Tibial nerve (tissue), 4 donors: ENCODE measurements around the gene ORM1. TPM values are rescaled to one million over a fixed set of nuclear protein-coding genes. Genes with fewer than 3 reads are reported as not detected.

Experiments
- DNase-seq, 2 donors: peaks; one replicate each; pipeline ENCODE4 v3.0.0-alpha.2; 2019; ENCODE audit warnings: low spot score in 2 of 2
- H3K27ac ChIP-seq, 4 donors: fragments of 200-600 bp; sonication (generic) in 3 of 4; one replicate each; pipeline ENCODE4 v1.5.1; 2017 to 2019; ENCODE audit warnings: mild to moderate bottlenecking in 1 of 4
- H3K27me3 ChIP-seq, 2 donors: fragments of 200-600 bp; sonication (generic) in 1 of 2; one replicate each; pipeline versions ENCODE4 v1.5.1 to v1.6.0; 2017 to 2019
- H3K36me3 ChIP-seq, 3 donors: fragments of 200-600 bp; sonication (generic); one replicate each; pipeline ENCODE4 v1.5.1; 2018 to 2019
- H3K4me1 ChIP-seq, 4 donors: fragments of 200-600 bp; sonication (generic) in 3 of 4; one replicate each; pipeline ENCODE4 v1.5.1; 2017 to 2019
- H3K4me3 ChIP-seq, 4 donors: fragments of 200-600 bp; sonication (generic) in 3 of 4; one replicate each; pipeline ENCODE4 v1.5.1; 2017 to 2019; ENCODE audit warnings: mild to moderate bottlenecking in 1 of 4, moderate library complexity in 1 of 4
- H3K9me3 ChIP-seq, 4 donors: fragments of 200-600 bp; sonication (generic) in 3 of 4; one replicate each; pipeline ENCODE4 v1.5.1; 2017 to 2019
- CTCF ChIP-seq, 5 experiments: fragments of 200-600 bp in 3 of 5; fragments of 450-650 bp in 2 of 5; sonication (generic) in 3 of 5; IDR thresholded peaks; one replicate each; pipeline ENCODE4 v1.5.1; 2016 to 2019; ENCODE audit warnings: antibody characterized with exemption in 5 of 5, mild to moderate bottlenecking in 3 of 5, moderate library complexity in 2 of 5
- EP300 ChIP-seq, 2 donors: sonication (generic); formaldehyde crosslinking; IDR thresholded peaks; one replicate each; pipeline ENCODE4 v1.6.1; 2017; ENCODE audit warnings: antibody characterized with exemption in 2 of 2, mild to moderate bottlenecking in 1 of 2
- POLR2A ChIP-seq, 2 donors: fragments of 450-650 bp; IDR thresholded peaks; one replicate each; pipeline ENCODE4 v1.6.1; 2017; ENCODE audit warnings: antibody characterized with exemption in 2 of 2, mild to moderate bottlenecking in 2 of 2, moderate library complexity in 2 of 2
- WGBS, 2 donors: methylation state at CpG; one replicate each; pipeline ENCODE4 v1.1.5; 2018; 5-methylcytosine and 5-hydroxymethylcytosine counted together
- total RNA-seq, 4 donors: library from RNA; depleted of rRNA; stranded (reverse); fragments of >200 nt; gene quantifications; one replicate each; pipeline ENCODE4 v1.1.0, GENCODE V29; 2016

Gene ORM1
- total RNA-seq, 4 donors from 2014 or later: not detected

- H3K9me3 ChIP-seq: no peaks in the 10 kb centered on the region
- 92 to 94% methylated on average over 2 of the region's 2 CpGs for WGBS, 2 donors
- TF ChIP-seq POLR2A (IDR thresholded peaks at IDR 0.05) (no peak), CTCF (IDR thresholded peaks at IDR 0.05) (no peak), EP300 (IDR thresholded peaks at IDR 0.05) (no peak)
- no peak for DNase-seq
- peaks cover 0 to 48% (median 12%) of the 10 kb centered on the region in 4 donors for H3K4me1 ChIP-seq
- peaks cover 0 to 89% (median 23%) of the 10 kb centered on the region in 3 donors for H3K36me3 ChIP-seq
- peak overlapping the region in 3 of 4 donors; percentile 62 to 74 (median 65) for H3K27ac ChIP-seq
- no peaks in the 10 kb centered on the region for H3K27me3 ChIP-seq
- no peak overlapping the region for H3K4me3 ChIP-seq
Measured at GRCh38 chr9:114365194-114365593, 42.3 kb downstream of the ORM1 start.

- H3K4me3 ChIP-seq: no peak overlapping the region
- DNase-seq: no peak
- peak overlapping the region in 3 of 4 donors; percentile 62 to 74 (median 66) for H3K27ac ChIP-seq
- WGBS, 2 donors: 47 to 52% methylated on average over 10 of the region's 10 CpGs
- H3K27me3 ChIP-seq: no peaks in the 10 kb centered on the region
- TF ChIP-seq POLR2A (IDR thresholded peaks at IDR 0.05) (no peak), CTCF (IDR thresholded peaks at IDR 0.05) (no peak), EP300 (IDR thresholded peaks at IDR 0.05) (no peak)
- peaks cover 0 to 59% (median 16%) of the 10 kb centered on the region in 4 donors for H3K4me1 ChIP-seq
- H3K9me3 ChIP-seq: no peaks in the 10 kb centered on the region
- H3K36me3 ChIP-seq: peaks cover 0 to 81% (median 16%) of the 10 kb centered on the region in 3 donors
Measured at GRCh38 chr9:114366334-114367128, 43.6 kb downstream of the ORM1 start.

GRCh38 chr9:114367366-114367765, 44.5 kb downstream of the ORM1 start:
- peaks cover 0 to 66% (median 20%) of the 10 kb centered on the region in 4 donors for H3K4me1 ChIP-seq
- no peak for DNase-seq
- H3K36me3 ChIP-seq: peaks cover 0 to 80% (median 8%) of the 10 kb centered on the region in 3 donors
- no peaks in the 10 kb centered on the region for H3K27me3 ChIP-seq
- H3K9me3 ChIP-seq: no peaks in the 10 kb centered on the region
- H3K4me3 ChIP-seq: no peak overlapping the region
- TF ChIP-seq CTCF (IDR thresholded peaks at IDR 0.05): no peak
- TF ChIP-seq POLR2A (IDR thresholded peaks at IDR 0.05): no peak
- no peak for TF ChIP-seq EP300 (IDR thresholded peaks at IDR 0.05)
- H3K27ac ChIP-seq: peak overlapping the region in 3 of 4 donors; percentile 62 to 74 (median 66)
- 72 to 85% methylated on average over 3 to 6 of the region's 6 CpGs for WGBS, 2 donors

- Histone ChIP-seq H3K36me3 (peaks cover 0 to 77% (median 6%) of the 10 kb centered on the region in 3 donors), H3K4me1 (peaks cover 0 to 71% (median 23%) of the 10 kb centered on the region in 4 donors), H3K27me3 (no peaks in the 10 kb centered on the region), H3K27ac (peak overlapping the region in 3 of 4 donors; percentile 62 to 74 (median 66)), H3K4me3 (no peak overlapping the region), H3K9me3 (no peaks in the 10 kb centered on the region)
- 90 to 94% methylated on average over 14 of the region's 14 CpGs for WGBS, 2 donors
- TF ChIP-seq POLR2A (IDR thresholded peaks at IDR 0.05) (no peak), CTCF (IDR thresholded peaks at IDR 0.05) (no peak), EP300 (IDR thresholded peaks at IDR 0.05) (no peak)
- DNase-seq: no peak
Measured at GRCh38 chr9:114367772-114368569, 45.1 kb downstream of the ORM1 start.
